NOMO-1 (cell line): ENCODE results near the gene WRAP73.

Experiments
- DNase-seq, 2 experiments: peaks; one replicate each; lab custom pipeline; 2025; ENCODE audit not compliant: unreplicated experiment in 2 of 2; lab: John Stamatoyannopoulos, UW

WRAP73 gene

GRCh38 chr1:3614755-3615742, 34.9 kb downstream of the WRAP73 start:
- no peak for DNase-seq

GRCh38 chr1:3612123-3612522, 37.8 kb downstream of the WRAP73 start:
- DNase-seq, result no peak

GRCh38 chr1:3611170-3612019, 38.5 kb downstream of the WRAP73 start, which contains the start of gene MEGF6:
TSS of gene MEGF6 (minus strand) at chr1:3611508. CDS start at chr1:3611268, 240 bp downstream.
- DNase-seq, result no peak

GRCh38 chr1:3610527-3611169, 39.3 kb downstream of the WRAP73 start:
- no peak for DNase-seq

GRCh38 chr1:3609769-3610526, 40.0 kb downstream of the WRAP73 start:
- no peak for DNase-seq

- DNase-seq, result no peak
Measured at GRCh38 chr1:3609016-3609768, 40.7 kb downstream of the WRAP73 start.

- DNase-seq, result no peak
Measured at GRCh38 chr1:3608154-3608553, 41.7 kb downstream of the WRAP73 start.

- no peak for DNase-seq
Measured at GRCh38 chr1:3607703-3608065, 42.2 kb downstream of the WRAP73 start.

- no peak for DNase-seq
Measured at GRCh38 chr1:3606779-3607702, 42.9 kb downstream of the WRAP73 start.

GRCh38 chr1:3604997-3605823, 44.7 kb downstream of the WRAP73 start:
- DNase-seq, result no peak

GRCh38 chr1:3604468-3604974, 45.4 kb downstream of the WRAP73 start:
- DNase-seq, result no peak

- no peak for DNase-seq
Measured at GRCh38 chr1:3603571-3604467, 46.1 kb downstream of the WRAP73 start.

GRCh38 chr1:3603156-3603555, 46.7 kb downstream of the WRAP73 start:
- DNase-seq, result no peak

- no peak for DNase-seq
Measured at GRCh38 chr1:3602375-3602774, 47.5 kb downstream of the WRAP73 start.

- DNase-seq, result no peak
Measured at GRCh38 chr1:3601743-3602142, 48.2 kb downstream of the WRAP73 start.

GRCh38 chr1:3600354-3600753, 49.5 kb downstream of the WRAP73 start:
- no peak for DNase-seq
